Activated T-cell treated with anti-CD3 and anti-CD28 coated beads, Interleukin-2, amount 50 U/mL, for 48 hours (primary cell): ENCODE data around the gene RAB28.

Source experiments
- DNase-seq, 2 experiments: peaks; one replicate each; pipeline ENCODE4 v3.0.0-alpha.2; 2020

Gene RAB28

GRCh38 chr4:13504374-13504773, 20.2 kb upstream of the RAB28 start:
- no peak for DNase-seq

GRCh38 chr4:13498469-13498868, 14.3 kb upstream of the RAB28 start:
- DNase-seq = no peak

GRCh38 chr4:13496605-13497004, 12.5 kb upstream of the RAB28 start:
- no peak for DNase-seq

GRCh38 chr4:13495753-13496152, 11.6 kb upstream of the RAB28 start:
- DNase-seq = no peak

GRCh38 chr4:13493793-13494192, 9.7 kb upstream of the RAB28 start:
- no peak for DNase-seq

- DNase-seq = no peak
Measured at GRCh38 chr4:13492747-13493146, 8.6 kb upstream of the RAB28 start.

- no peak for DNase-seq
Measured at GRCh38 chr4:13484749-13485221, 645 bp upstream of the RAB28 start.

GRCh38 chr4:13483768-13484121, 395 bp downstream of the RAB28 start:
- DNase-seq = peak in 1 of 2 experiments; percentile 50

GRCh38 chr4:13483136-13483767, 888 bp downstream of the RAB28 start:
- DNase-seq = peak; percentile 15 to 18

GRCh38 chr4:13481569-13481968, 2.6 kb downstream of the RAB28 start:
- no peak for DNase-seq

- no peak for DNase-seq
Measured at GRCh38 chr4:13478707-13479106, 5.4 kb downstream of the RAB28 start.

GRCh38 chr4:13478131-13478530, 6.0 kb downstream of the RAB28 start:
- no peak for DNase-seq

- no peak for DNase-seq
Measured at GRCh38 chr4:13476915-13477314, 7.2 kb downstream of the RAB28 start.

GRCh38 chr4:13476152-13476551, 8.0 kb downstream of the RAB28 start:
- no peak for DNase-seq

GRCh38 chr4:13471400-13471799, 12.7 kb downstream of the RAB28 start:
- no peak for DNase-seq

- DNase-seq = no peak
Measured at GRCh38 chr4:13470379-13470778, 13.8 kb downstream of the RAB28 start.

- no peak for DNase-seq
Measured at GRCh38 chr4:13464973-13465372, 19.2 kb downstream of the RAB28 start.

- DNase-seq = no peak
Measured at GRCh38 chr4:13464543-13464942, 19.6 kb downstream of the RAB28 start.

GRCh38 chr4:13461191-13461905, 22.8 kb downstream of the RAB28 start:
- DNase-seq = no peak

GRCh38 chr4:13455411-13455810, 28.7 kb downstream of the RAB28 start:
- DNase-seq = no peak

- no peak for DNase-seq
Measured at GRCh38 chr4:13454786-13455185, 29.4 kb downstream of the RAB28 start.

GRCh38 chr4:13452927-13453579, 31.1 kb downstream of the RAB28 start:
- DNase-seq = no peak

GRCh38 chr4:13449590-13449989, 34.5 kb downstream of the RAB28 start:
- DNase-seq = no peak
